Stomach smooth muscle (tissue), 2 donors: Measurements from ENCODE around the gene LDHA.
"Not testable (repeated sequence)": the region's sequence is repeated elsewhere in the genome, so short reads cannot be mapped to it uniquely, and the experiment has no call there.

ENCODE experiments used
- H3K27ac ChIP-seq: one replicate; pipeline ENCODE4 v1.7.0; 2013; ENCODE audit warnings: mild to moderate bottlenecking, low read length, inconsistent platforms
- H3K27me3 ChIP-seq, 2 donors: one replicate each; pipeline ENCODE4 v1.7.0; 2013; ENCODE audit warnings: low read length in 2 of 2; ENCODE audit not compliant: insufficient read depth in 2 of 2, control insufficient read depth in 1 of 2
- H3K36me3 ChIP-seq, 2 donors: one replicate each; pipeline ENCODE4 v1.7.0; 2013; ENCODE audit warnings: low read length in 2 of 2; ENCODE audit not compliant: control insufficient read depth in 2 of 2, insufficient read depth in 2 of 2
- H3K4me1 ChIP-seq: one replicate; pipeline ENCODE4 v1.7.0; 2013; ENCODE audit warnings: low read length; ENCODE audit not compliant: control insufficient read depth, insufficient read depth
- H3K4me3 ChIP-seq, 2 donors: one replicate each; pipeline ENCODE4 v1.7.0; 2013; ENCODE audit warnings: low read length in 2 of 2
- H3K9ac ChIP-seq, 2 donors: one replicate each; pipeline ENCODE4 v1.7.0; 2013; ENCODE audit warnings: low read length in 2 of 2, mild to moderate bottlenecking in 1 of 2
- H3K9me3 ChIP-seq, 2 donors: one replicate each; pipeline ENCODE4 v1.7.0; 2013; ENCODE audit warnings: low read length in 2 of 2; ENCODE audit not compliant: control insufficient read depth in 2 of 2
- donor health status: healthy.
- donor health status: Pancreatic carcinoma.

The LDHA gene

DNA sequence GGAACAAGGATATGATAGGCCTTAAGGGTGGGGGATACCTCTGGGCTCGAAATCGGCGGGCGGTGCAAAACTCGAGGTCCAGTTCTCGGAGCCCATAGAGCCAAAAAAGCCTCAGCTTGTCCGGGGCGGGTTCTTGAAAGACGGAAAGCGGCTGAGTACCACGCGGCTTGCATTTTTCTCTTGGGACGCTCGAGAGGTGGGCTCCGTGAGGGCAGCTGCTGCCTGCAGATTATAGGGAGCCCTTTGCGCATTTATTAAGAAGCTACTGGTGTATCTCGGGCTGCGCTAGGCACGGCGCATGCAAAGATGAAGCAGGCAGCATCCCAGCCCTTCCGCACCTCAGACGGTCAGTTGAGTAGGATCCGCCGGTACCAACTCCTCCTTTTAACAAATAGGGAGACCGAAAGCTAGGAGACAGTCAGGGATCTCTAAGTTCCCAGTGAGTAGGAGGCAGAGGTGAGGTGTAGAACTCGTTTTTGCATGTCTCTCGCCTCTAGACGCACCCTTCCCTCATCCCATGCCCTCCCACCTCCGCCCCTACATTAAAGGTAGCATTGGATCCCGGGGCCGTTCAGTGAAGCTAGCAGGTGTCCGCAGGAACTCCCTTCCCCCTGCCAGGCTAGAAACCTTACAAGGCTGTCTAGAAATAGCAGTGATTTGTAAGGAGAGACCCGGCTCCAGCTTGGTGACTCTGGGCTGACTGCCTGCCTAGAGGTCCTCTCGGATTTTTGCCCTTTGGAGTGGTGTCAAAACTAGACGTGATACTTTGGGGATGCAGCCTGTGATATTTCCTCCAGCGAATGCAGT, 768 bp downstream of the LDHA start:
- Histone ChIP-seq H3K27me3 (no peaks in the 10 kb centered on the region), H3K4me1 (peaks cover 28% of the 10 kb centered on the region), H3K27ac (peak overlapping the region; percentile 98), H3K9me3 (no peaks in the 10 kb centered on the region), H3K36me3 (peaks cover 20 to 29% of the 10 kb centered on the region in 2 donors), H3K4me3 (peak overlapping the region; percentile 95 to 100), H3K9ac (peak overlapping the region; percentile 96 to 100)

DNA sequence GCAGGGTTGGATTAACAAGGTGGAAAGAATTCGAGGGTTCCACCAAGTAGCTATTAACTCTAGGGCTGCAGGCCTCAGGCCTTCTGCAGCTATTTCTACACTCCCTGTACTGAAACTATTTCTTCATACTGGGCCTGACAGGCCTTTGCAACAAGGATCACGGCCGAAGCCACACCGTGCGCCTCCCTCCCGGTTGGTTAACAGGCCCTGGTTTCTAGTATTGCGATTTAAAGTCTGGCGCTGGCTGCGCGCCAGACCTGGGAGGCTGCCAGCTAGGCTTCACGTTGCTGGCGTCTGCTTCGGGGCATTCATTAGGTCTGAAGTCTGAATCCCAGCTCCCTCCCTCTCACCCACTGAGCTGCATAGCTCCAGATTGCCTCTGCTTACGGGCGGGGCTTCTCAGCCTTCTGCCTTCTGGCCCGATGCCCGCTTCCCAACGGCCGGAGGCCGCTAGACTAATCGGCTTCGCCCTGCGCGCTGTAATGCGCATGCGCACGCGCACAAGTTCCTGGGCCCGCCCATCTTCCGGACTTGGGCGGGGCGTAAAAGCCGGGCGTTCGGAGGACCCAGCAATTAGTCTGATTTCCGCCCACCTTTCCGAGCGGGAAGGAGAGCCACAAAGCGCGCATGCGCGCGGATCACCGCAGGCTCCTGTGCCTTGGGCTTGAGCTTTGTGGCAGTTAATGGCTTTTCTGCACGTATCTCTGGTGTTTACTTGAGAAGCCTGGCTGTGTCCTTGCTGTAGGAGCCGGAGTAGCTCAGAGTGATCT, 1.6 kb downstream of the LDHA start:
- Histone ChIP-seq H3K27me3 (no peaks in the 10 kb centered on the region), H3K9ac (peak overlapping the region; percentile 96 to 100)

DNA sequence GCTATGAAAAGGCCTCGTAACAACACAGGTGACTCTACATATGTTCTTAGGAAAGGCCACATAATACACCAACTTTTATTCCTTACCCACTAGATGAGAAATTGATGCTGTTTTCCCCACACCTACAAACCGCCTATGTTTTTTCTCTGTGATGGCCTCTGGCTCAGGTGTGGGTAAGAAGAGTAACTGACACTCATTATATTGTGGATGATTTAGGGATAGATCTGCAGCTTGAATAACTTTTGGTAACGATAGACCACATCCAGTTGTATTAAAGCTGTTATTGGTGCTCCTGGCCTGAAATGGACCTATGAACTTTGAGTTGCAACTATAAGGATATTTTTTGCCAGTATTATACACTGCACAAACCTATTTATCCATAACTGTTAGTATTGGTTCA, 3.6 kb downstream of the LDHA start:
- Histone ChIP-seq H3K36me3 (peaks cover 35 to 50% of the 10 kb centered on the region in 2 donors), H3K9ac (no peak overlapping the region), H3K27me3 (no peaks in the 10 kb centered on the region), H3K4me1 (peaks cover 23% of the 10 kb centered on the region), H3K27ac (no peak overlapping the region), H3K4me3 (no peak overlapping the region), H3K9me3 (no peaks in the 10 kb centered on the region)

More for the DNA sequence above, 1.6 kb downstream of the LDHA start:
- Histone ChIP-seq H3K27ac (peak overlapping the region; percentile 98), H3K9me3 (no peaks in the 10 kb centered on the region), H3K4me1 (peaks cover 28% of the 10 kb centered on the region), H3K4me3 (peak overlapping the region; percentile 95 to 100), H3K36me3 (peaks cover 26 to 36% of the 10 kb centered on the region in 2 donors)

DNA sequence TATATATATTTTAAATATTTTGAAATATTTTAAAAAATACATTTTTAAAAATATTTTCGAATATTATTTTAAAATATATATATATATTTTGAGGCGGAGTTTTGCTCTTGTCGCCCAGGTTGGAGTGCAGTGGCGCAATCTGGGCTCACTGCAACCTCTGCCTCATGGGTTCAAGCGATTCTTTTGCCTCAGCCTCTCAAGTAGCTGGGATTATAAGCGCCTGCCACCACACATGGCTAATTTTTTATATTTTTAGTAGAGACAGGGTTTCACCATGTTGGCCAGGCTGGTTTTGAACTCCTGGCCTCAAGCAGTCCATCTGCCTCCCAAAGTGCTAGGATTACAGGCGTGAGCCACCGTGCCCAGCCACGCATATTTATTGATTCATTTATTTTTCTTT, 6.7 kb downstream of the LDHA start:
- H3K36me3 ChIP-seq, result peaks cover 57 to 77% of the 10 kb centered on the region in 2 donors
- H3K4me3 ChIP-seq, H3K9me3 ChIP-seq, H3K9ac ChIP-seq, H3K27ac ChIP-seq, H3K27me3 ChIP-seq, H3K4me1 ChIP-seq: not testable (repeated sequence)

DNA sequence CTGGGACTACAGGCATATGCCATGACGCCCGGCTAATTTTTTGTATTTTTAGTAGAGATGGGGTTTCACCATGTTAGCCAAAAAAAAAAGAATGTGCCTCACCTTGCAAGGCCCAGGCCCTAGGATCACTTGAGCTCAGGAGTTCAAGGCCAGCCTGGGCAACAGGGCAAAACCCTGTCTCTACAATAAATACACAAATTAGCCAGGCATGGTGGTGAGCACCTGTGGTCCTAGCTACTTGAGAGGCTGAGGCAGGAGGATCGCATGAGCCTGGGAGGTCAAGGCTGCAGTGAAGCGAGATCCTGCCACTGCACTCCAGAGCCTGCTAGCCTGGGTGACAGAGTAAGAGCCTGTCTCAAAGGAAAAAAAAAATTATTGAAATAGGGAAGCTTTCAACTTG, 9.7 kb downstream of the LDHA start:
- Histone ChIP-seq H3K27me3 (no peaks in the 10 kb centered on the region), H3K36me3 (peaks cover 58 to 77% of the 10 kb centered on the region in 2 donors), H3K9me3 (no peaks in the 10 kb centered on the region), H3K27ac (no peak overlapping the region), H3K4me3 (no peak overlapping the region), H3K9ac (no peak overlapping the region), H3K4me1 (peaks cover 5% of the 10 kb centered on the region)

DNA sequence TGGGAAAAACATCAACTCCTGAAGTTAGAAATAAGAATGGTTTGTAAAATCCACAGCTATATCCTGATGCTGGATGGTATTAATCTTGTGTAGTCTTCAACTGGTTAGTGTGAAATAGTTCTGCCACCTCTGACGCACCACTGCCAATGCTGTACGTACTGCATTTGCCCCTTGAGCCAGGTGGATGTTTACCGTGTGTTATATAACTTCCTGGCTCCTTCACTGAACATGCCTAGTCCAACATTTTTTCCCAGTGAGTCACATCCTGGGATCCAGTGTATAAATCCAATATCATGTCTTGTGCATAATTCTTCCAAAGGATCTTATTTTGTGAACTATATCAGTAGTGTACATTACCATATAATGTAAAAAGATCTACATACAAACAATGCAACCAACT, 13.0 kb downstream of the LDHA start:
- not testable (repeated sequence) for H3K4me1 ChIP-seq, H3K9me3 ChIP-seq, H3K27ac ChIP-seq, H3K27me3 ChIP-seq, H3K4me3 ChIP-seq, H3K9ac ChIP-seq
- H3K36me3 ChIP-seq, result peaks cover 36 to 54% of the 10 kb centered on the region in 2 donors

DNA sequence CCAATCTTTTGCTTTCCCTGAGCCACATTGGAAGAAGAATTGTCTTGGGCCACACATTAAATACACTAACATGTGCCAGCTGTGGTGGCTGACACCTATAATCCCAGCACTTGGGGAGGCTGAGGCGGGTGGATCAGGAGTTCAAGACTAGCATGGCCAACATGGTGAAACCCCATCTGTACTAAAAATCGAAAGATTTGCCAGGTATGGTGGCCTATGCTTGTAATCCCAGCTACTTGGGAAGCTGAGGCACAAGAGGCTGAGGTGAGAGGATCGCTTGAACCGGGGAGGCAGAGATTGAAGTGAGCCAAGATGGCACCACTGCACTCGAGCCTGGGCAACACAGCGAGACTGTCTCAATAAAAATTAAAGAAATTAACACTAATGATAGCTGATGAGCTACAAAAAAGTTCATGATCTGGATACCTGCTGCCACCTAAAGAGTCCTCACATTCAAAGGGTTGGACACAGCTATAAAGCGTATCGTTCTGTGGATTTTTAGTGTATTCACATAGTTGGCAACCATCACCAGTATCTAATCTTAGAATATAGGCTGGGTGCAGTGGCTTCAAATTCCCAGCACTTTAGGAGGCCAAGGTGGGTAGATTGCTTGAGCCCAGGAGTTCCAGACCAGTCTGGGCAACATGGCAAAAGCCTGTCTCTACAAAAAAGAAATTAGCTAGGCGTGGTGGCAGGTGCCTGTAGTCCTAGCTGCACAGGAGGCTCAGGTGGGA, 14.4 kb downstream of the LDHA start:
- no peaks in the 10 kb centered on the region for H3K27me3 ChIP-seq
- no peak overlapping the region for H3K4me3 ChIP-seq
- no peak overlapping the region for H3K27ac ChIP-seq
- peaks cover 10% of the 10 kb centered on the region for H3K4me1 ChIP-seq
- H3K36me3 ChIP-seq, result peaks cover 26 to 43% of the 10 kb centered on the region in 2 donors
- H3K9ac ChIP-seq, result no peak overlapping the region
- H3K9me3 ChIP-seq, result no peaks in the 10 kb centered on the region

DNA sequence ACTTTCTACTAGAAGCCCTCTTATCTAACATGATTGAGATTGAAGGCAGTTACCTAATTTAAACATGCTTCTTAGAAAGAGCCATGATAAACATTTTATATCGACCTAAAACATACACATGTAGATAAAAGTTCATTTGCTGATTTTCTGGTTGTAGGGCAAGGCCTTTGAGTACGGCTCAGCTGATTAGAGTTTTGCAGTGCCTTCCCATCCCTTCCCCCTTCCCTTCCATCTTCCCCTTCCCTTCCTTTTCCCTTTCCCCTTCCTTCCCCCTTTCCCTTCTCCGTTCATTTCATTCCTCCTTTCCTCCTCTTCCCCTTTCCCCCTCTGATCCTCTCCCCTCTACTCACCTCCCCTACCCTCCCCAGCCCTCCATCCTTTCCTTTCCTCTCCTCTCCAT, 22.1 kb downstream of the LDHA start:
- H3K4me1 ChIP-seq, result peaks cover 5% of the 10 kb centered on the region
- H3K27me3 ChIP-seq, result no peaks in the 10 kb centered on the region
- no peak overlapping the region for H3K4me3 ChIP-seq
- no peaks in the 10 kb centered on the region for H3K9me3 ChIP-seq
- H3K27ac ChIP-seq, result no peak overlapping the region
- H3K36me3 ChIP-seq, result no peaks in the 10 kb centered on the region
- no peak overlapping the region for H3K9ac ChIP-seq

DNA sequence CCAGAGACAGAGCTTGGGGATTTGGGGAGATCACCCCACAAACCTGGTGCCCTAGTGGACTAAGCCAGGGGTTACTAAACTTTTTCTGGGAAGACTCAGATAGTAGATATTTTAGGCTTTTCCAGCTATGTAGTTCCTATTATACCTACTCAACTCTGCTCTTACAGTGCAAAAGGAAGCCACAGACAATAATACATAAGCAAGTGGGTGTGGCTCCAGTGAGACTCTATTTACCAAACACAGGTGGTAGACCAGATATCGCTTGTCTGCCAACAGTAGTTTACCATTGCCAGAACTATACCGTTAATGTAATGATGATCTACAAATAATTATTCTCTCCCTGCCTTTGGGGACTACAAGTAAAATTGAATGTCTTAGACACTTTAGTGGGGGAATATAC, 24.7 kb downstream of the LDHA start:
- Histone ChIP-seq H3K4me3 (no peak overlapping the region), H3K27ac (no peak overlapping the region), H3K9me3 (no peaks in the 10 kb centered on the region), H3K9ac (no peak overlapping the region), H3K4me1 (no peaks in the 10 kb centered on the region), H3K36me3 (no peaks in the 10 kb centered on the region), H3K27me3 (no peaks in the 10 kb centered on the region)

DNA sequence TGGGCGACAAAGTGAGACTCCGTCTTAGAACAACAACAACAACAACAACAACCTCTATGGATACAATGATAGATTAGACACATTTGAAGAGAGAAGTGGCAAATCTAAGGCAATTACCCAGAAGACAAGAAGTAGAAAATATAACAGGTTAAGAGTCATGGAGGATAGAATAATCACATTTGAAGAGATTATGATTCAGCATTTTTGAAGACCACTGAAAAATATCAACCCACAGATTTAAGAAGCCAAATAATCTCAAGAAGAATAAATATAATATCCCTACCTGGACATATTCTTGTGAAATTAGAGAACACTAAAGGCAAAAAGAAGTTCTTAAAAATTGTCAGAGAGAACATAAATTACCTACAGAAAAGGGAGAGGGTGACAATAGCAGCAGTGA, 25.7 kb downstream of the LDHA start:
- H3K27me3 ChIP-seq, result no peaks in the 10 kb centered on the region
- H3K9ac ChIP-seq, result no peak overlapping the region
- H3K36me3 ChIP-seq, result no peaks in the 10 kb centered on the region
- H3K9me3 ChIP-seq, result no peaks in the 10 kb centered on the region
- H3K27ac ChIP-seq, result no peak overlapping the region
- H3K4me3 ChIP-seq, result no peak overlapping the region
- H3K4me1 ChIP-seq, result no peaks in the 10 kb centered on the region
